Duodenal mucosa (tissue), 2 donors: ENCODE results near the gene MGST2.

Source experiments
- H3K27ac ChIP-seq: one replicate; pipeline ENCODE4 v1.7.0; 2013; ENCODE audit warnings: low read depth, low read length
- H3K27me3 ChIP-seq, 2 donors: one replicate each; pipeline ENCODE4 v1.7.0; 2013; ENCODE audit warnings: low read length in 2 of 2, control low read depth in 1 of 2; ENCODE audit not compliant: insufficient read depth in 2 of 2, control insufficient read depth in 1 of 2
- H3K36me3 ChIP-seq, 2 donors: one replicate each; pipeline ENCODE4 v1.7.0; 2013; ENCODE audit warnings: low read length in 2 of 2, control low read depth in 1 of 2; ENCODE audit not compliant: insufficient read depth in 2 of 2, control insufficient read depth in 1 of 2
- H3K4me1 ChIP-seq, 2 donors: one replicate each; pipeline ENCODE4 v1.7.0; 2013; ENCODE audit warnings: low read length in 2 of 2, control low read depth in 1 of 2; ENCODE audit not compliant: insufficient read depth in 2 of 2, control insufficient read depth in 1 of 2
- H3K4me3 ChIP-seq, 2 donors: one replicate each; pipeline ENCODE4 v1.7.0; 2013; ENCODE audit warnings: low read length in 2 of 2, low read depth in 1 of 2
- H3K9ac ChIP-seq, 2 donors: one replicate each; pipeline ENCODE4 v1.7.0; 2013; ENCODE audit warnings: low read length in 2 of 2, low read depth in 1 of 2
- H3K9me3 ChIP-seq, 2 donors: one replicate each; pipeline ENCODE4 v1.7.0; 2013; ENCODE audit warnings: low read length in 2 of 2, control low read depth in 1 of 2; ENCODE audit not compliant: control insufficient read depth in 1 of 2

Gene MGST2

DNA sequence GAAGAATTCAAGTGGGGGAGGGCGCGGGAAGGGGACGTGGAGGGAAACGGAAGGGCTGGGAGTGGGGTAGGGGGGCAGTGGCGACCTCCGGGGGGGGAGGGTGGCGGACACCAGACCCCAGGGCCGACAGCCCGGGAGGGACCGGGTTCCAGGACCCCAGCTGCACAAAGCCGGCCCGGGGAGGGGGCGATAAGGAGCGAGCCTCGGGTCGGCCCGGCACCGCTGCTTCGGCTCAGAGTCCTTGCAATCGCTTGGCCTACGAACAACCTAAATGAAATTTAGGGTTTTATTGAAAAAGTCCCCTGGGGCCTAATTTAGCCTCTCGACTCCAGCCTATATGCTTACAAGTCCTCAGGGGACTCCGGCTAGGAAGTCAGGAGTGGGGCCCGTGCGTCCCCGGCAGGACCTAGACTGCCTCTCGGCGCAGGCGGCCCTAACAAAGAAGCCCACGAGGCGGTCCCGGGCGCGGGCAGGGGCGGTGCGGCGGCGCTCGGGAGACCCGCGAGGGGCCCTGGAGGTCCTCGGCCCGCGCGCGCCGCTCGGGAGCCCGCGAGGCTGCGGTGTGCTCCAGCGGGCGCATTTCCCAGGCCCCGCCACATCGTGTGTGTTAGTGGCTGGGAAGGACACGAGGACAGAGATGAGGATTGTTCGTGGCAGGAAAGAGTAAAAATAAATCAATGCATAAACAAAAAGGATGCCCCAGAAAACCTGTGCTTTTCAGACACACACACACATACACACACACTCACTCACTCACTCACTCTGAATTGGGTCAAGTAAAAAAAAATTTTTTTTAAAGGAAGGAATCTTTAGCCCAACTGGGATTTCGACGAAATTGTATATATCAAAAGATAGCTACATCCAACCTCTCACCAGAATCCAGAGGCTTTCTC lies 70.0 kb downstream of the MGST2 start:
- H3K9me3 ChIP-seq = no peaks in the 10 kb centered on the region
- peak overlapping the region; percentile 67 to 72 for H3K4me3 ChIP-seq
- no peaks in the 10 kb centered on the region for H3K27me3 ChIP-seq
- H3K9ac ChIP-seq = no peak overlapping the region
- H3K36me3 ChIP-seq = peaks cover 0 to under 1% of the 10 kb centered on the region in 2 donors
- no peak overlapping the region for H3K27ac ChIP-seq
- peaks cover 16 to 18% of the 10 kb centered on the region in 2 donors for H3K4me1 ChIP-seq

- Histone ChIP-seq H3K27me3 (no peaks in the 10 kb centered on the region), H3K27ac (no peak overlapping the region), H3K4me3 (no peak overlapping the region), H3K36me3 (no peaks in the 10 kb centered on the region), H3K9ac (no peak overlapping the region), H3K9me3 (no peaks in the 10 kb centered on the region), H3K4me1 (peaks cover 22 to 23% of the 10 kb centered on the region in 2 donors)
Observed at GRCh38 chr4:139736274-139736660, 70.6 kb downstream of the MGST2 start.

DNA sequence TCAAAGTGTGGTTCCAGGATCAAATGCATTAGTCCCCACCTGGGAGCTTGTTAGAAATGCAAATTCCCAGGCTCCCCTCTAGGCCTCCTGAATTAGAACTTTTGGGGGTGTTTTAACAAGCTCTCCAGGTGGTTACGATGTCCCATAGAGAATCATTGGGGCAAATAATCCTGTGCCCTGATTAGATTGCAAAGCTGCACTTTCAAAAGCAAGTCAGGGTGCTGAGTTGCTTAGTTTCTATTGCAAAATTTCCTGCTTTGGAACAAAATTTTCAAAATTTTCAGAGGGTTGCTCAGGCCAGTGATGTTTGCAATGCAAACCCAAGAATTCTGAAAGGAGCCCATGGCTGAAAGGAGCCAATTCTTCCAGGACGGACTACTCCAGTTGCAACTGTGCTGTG lies 71.0 kb downstream of the MGST2 start:
- no peak overlapping the region for H3K4me3 ChIP-seq

DNA sequence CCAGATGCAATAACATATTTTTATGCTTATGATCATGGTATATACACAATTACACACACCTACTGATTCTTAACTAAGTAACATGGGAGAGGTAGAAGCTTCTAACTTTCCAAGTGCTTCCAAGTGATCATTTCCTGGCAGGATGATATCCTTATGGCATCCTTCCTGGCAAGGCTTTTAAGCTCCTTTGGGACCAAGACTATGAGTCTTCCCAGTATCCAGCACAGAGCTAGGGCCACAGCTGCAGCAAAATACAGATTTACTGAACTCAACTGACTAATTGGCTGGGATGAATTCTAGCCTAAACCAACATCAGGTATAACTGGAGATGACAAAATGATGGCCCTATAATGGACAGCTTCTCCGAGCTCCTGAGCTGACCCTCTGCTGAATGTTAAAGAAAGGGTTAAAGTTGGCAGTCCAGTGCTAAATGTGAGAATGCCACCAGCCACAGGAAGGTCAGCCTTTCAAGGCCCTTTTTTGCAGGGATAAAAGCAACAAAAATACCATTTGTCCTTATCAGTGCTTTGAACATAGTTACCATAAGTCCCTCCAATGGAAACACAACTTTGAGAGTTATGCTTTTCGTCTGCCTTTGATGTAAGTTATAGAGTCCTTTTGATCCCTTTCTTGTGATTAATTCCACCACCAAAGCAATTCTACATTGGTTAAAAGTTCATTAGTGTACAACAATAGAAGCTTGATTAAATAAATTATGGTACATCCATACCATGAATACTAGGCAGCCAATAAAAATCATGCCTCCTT lies 73.4 kb downstream of the MGST2 start:
- Histone ChIP-seq H3K27me3 (no peaks in the 10 kb centered on the region), H3K36me3 (no peaks in the 10 kb centered on the region), H3K9me3 (no peaks in the 10 kb centered on the region), H3K4me3 (no peak overlapping the region), H3K4me1 (peaks cover 22 to 23% of the 10 kb centered on the region in 2 donors), H3K27ac (no peak overlapping the region), H3K9ac (no peak overlapping the region)

More for the DNA sequence above, 71.0 kb downstream of the MGST2 start:
- Histone ChIP-seq H3K9me3 (no peaks in the 10 kb centered on the region), H3K27me3 (no peaks in the 10 kb centered on the region), H3K36me3 (no peaks in the 10 kb centered on the region), H3K4me1 (peaks cover 22 to 24% of the 10 kb centered on the region in 2 donors), H3K27ac (no peak overlapping the region), H3K9ac (no peak overlapping the region)

- no peak overlapping the region for H3K4me3 ChIP-seq
- H3K27me3 ChIP-seq = no peaks in the 10 kb centered on the region
- peak overlapping the region; percentile 3 for H3K27ac ChIP-seq
- no peaks in the 10 kb centered on the region for H3K9me3 ChIP-seq
- no peaks in the 10 kb centered on the region for H3K36me3 ChIP-seq
- H3K4me1 ChIP-seq = peaks cover 13 to 14% of the 10 kb centered on the region in 2 donors
- no peak overlapping the region for H3K9ac ChIP-seq
Observed at GRCh38 chr4:139740121-139740520, 74.5 kb downstream of the MGST2 start.

- Histone ChIP-seq H3K36me3 (no peaks in the 10 kb centered on the region), H3K27me3 (no peaks in the 10 kb centered on the region), H3K9ac (no peak overlapping the region), H3K27ac (no peak overlapping the region), H3K9me3 (no peaks in the 10 kb centered on the region), H3K4me1 (peaks cover 12 to 13% of the 10 kb centered on the region in 2 donors), H3K4me3 (no peak overlapping the region)
Observed at GRCh38 chr4:139740531-139741041, 75.0 kb downstream of the MGST2 start.

DNA sequence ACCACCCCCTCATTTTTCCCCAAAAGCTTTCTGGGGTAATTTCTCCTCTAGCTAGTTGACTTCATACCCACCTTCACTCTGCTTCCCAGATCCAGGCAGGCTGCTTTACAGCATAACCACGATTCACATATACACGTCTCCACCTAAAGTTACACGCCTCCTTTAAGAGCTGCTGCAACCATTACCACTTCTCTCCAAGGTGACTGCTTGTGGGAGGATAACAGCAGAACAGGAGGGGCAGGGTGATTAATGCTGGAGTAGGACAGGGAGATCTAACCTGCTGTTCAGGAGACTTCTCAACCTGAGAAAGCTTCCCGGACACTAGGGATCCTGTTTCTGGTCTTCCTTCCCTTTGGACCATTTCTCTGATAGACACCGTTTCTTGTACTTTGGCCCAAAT lies 77.4 kb downstream of the MGST2 start:
- Histone ChIP-seq H3K27me3 (no peaks in the 10 kb centered on the region), H3K9me3 (no peaks in the 10 kb centered on the region), H3K4me3 (no peak overlapping the region), H3K4me1 (peaks cover 12 to 13% of the 10 kb centered on the region in 2 donors), H3K27ac (no peak overlapping the region), H3K36me3 (no peaks in the 10 kb centered on the region), H3K9ac (no peak overlapping the region)

DNA sequence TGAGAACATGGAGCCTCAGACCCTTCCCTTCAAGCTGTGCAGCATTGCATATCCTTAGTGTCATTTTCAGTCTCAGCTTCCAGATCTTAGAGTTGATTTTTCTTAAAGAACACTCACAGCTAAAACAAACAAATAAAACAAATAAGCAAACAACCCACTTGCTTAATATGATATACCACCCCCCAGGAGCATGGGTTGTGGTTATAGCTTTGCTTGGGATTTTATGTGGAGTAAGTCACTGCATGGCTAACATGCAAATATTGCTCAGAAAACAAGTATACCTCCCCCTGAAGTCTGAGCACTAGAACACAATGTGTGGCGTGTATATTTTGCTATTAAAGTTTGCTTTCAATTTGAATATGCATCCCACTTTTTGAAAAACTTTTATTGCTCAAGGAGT lies 78.6 kb downstream of the MGST2 start:
- no peak overlapping the region for H3K4me3 ChIP-seq
- H3K27ac ChIP-seq = no peak overlapping the region
- peaks cover 12 to 13% of the 10 kb centered on the region in 2 donors for H3K4me1 ChIP-seq
- H3K9ac ChIP-seq = no peak overlapping the region
- H3K36me3 ChIP-seq = no peaks in the 10 kb centered on the region
- no peaks in the 10 kb centered on the region for H3K27me3 ChIP-seq
- no peaks in the 10 kb centered on the region for H3K9me3 ChIP-seq

- H3K27ac ChIP-seq = no peak overlapping the region
- no peaks in the 10 kb centered on the region for H3K27me3 ChIP-seq
- H3K36me3 ChIP-seq = no peaks in the 10 kb centered on the region
- H3K4me1 ChIP-seq = peaks cover 9 to 11% of the 10 kb centered on the region in 2 donors
- no peak overlapping the region for H3K4me3 ChIP-seq
- H3K9me3 ChIP-seq = no peaks in the 10 kb centered on the region
- no peak overlapping the region for H3K9ac ChIP-seq
Observed at GRCh38 chr4:139745111-139745639, 79.6 kb downstream of the MGST2 start.
